HL-60/S4 treated with phorbol 12-myristate 13-acetate at 8.2 ng/mL for 4 days and 3 days (cell line): ENCODE data around the gene MMADHC.

ENCODE experiments used
- in situ Hi-C: fragments of 300-500 bp; cut with MboI; formaldehyde crosslinking; loops from 2 replicates; pipeline ENCODE4 v1.15.0; 2022; ENCODE audit warnings: low sequenced_read_pairs

Gene MMADHC

GRCh38 chr2:149559341-149560068 is 28.1 kb downstream of the MMADHC start:
- in situ Hi-C loops: loop anchor here (10.0 kb wide), 1 partner anchor 545 kb away; no protein-coding TSS in a partner anchor

- in situ Hi-C loops: no loop called here
These were observed 31.1 kb downstream of the MMADHC start for GRCh38 chr2:149556452-149556851.

- in situ Hi-C loops: no loop called here
These were observed 34.7 kb downstream of the MMADHC start for GRCh38 chr2:149552830-149553229.

GRCh38 chr2:149552226-149552625 is 35.3 kb downstream of the MMADHC start:
- in situ Hi-C loops: no loop called here

- in situ Hi-C loops: no loop called here
These were observed 42.9 kb downstream of the MMADHC start for GRCh38 chr2:149544692-149545091.

- in situ Hi-C loops: no loop called here
These were observed 43.7 kb downstream of the MMADHC start for GRCh38 chr2:149543845-149544244.

GRCh38 chr2:149540138-149540537 is 47.4 kb downstream of the MMADHC start:
- in situ Hi-C loops: no loop called here

- in situ Hi-C loops: no loop called here
These were observed 49.3 kb downstream of the MMADHC start for GRCh38 chr2:149538138-149538833.

- in situ Hi-C loops: no loop called here
These were observed 50.4 kb downstream of the MMADHC start for GRCh38 chr2:149537092-149537726.

GRCh38 chr2:149536649-149537048 is 50.9 kb downstream of the MMADHC start:
- in situ Hi-C loops: no loop called here

GRCh38 chr2:149534674-149535073 is 52.9 kb downstream of the MMADHC start:
- in situ Hi-C loops: no loop called here

- in situ Hi-C loops: no loop called here
These were observed 58.6 kb downstream of the MMADHC start for GRCh38 chr2:149528983-149529382.

- in situ Hi-C loops: no loop called here
These were observed 59.4 kb downstream of the MMADHC start for GRCh38 chr2:149527998-149528755.

GRCh38 chr2:149526689-149527088 is 60.9 kb downstream of the MMADHC start:
- in situ Hi-C loops: no loop called here

- in situ Hi-C loops: no loop called here
These were observed 62.3 kb downstream of the MMADHC start for GRCh38 chr2:149525323-149525722.
